Sigmoid colon (tissue), 7 donors: Measurements from ENCODE around the gene CLEC3B. TPM values are rescaled to one million over a fixed set of nuclear protein-coding genes. Genes with fewer than 3 reads are reported as not detected.

Experiments
- DNase-seq: peaks from one replicate; pipeline ENCODE4 v3.0.0-alpha.2; 2019
- H3K27ac ChIP-seq, 4 donors: fragments of 200-600 bp; sonication (generic); one replicate each; pipeline ENCODE4 v1.5.1; 2016 to 2019; ENCODE audit warnings: mild to moderate bottlenecking in 1 of 4
- H3K27me3 ChIP-seq, 3 donors: fragments of 200-600 bp; sonication (generic); one replicate each; pipeline ENCODE4 v1.5.1; 2019; ENCODE audit warnings: mild to moderate bottlenecking in 1 of 3
- H3K36me3 ChIP-seq, 4 donors: fragments of 200-600 bp; sonication (generic); one replicate each; pipeline ENCODE4 v1.5.1; 2016 to 2019
- H3K4me1 ChIP-seq, 4 donors: fragments of 200-600 bp; sonication (generic); one replicate each; pipeline ENCODE4 v1.5.1; 2017 to 2019
- H3K4me3 ChIP-seq, 4 donors: fragments of 200-600 bp; sonication (generic); one replicate each; pipeline ENCODE4 v1.5.1; 2017 to 2019; ENCODE audit warnings: mild to moderate bottlenecking in 2 of 4, moderate library complexity in 1 of 4
- H3K9me3 ChIP-seq, 4 donors: fragments of 200-600 bp in 3 of 4; sonication (generic) in 3 of 4; one replicate each; pipeline versions ENCODE4 v1.5.1 to v1.6.1; 2013 to 2019
- EP300 ChIP-seq, 4 donors: sonication (generic); formaldehyde crosslinking; IDR thresholded peaks; one replicate each; pipeline ENCODE4 v1.6.1; 2017; ENCODE audit warnings: antibody characterized with exemption in 4 of 4
- POLR2A ChIP-seq, 2 donors: fragments of 450-650 bp; IDR thresholded peaks; one replicate each; pipeline ENCODE4 v1.6.1; 2016; ENCODE audit warnings: antibody characterized with exemption in 2 of 2, mild to moderate bottlenecking in 2 of 2, moderate library complexity in 2 of 2
- POLR2AphosphoS5 ChIP-seq, 4 donors: sonication (generic); formaldehyde crosslinking; IDR thresholded peaks; one replicate each; pipeline ENCODE4 v1.6.1; 2017; ENCODE audit warnings: antibody characterized with exemption in 4 of 4
- WGBS, 2 donors: extraction: QIAGEN DNeasy Blood & Tissue Kit; methylation state at CpG; one replicate each; pipeline ENCODE4 v1.1.7; 2013; 5-methylcytosine and 5-hydroxymethylcytosine counted together
- intact Hi-C: fragments of 100-400 bp; cut with DNase I; formaldehyde crosslinking; loops from one replicate; pipeline ENCODE4 v1.15.1; 2023
- polyA plus RNA-seq, 3 donors: library from polyadenylated mRNA; stranded (reverse); fragments of 200-250 nt; gene quantifications; one replicate each; pipeline ENCODE4 v1.2.3, GENCODE V29; 2013
- total RNA-seq, 4 donors: library from RNA; depleted of rRNA; stranded (reverse); fragments of >200 nt; gene quantifications; one replicate each; pipeline ENCODE4 v1.1.0, GENCODE V29; 2016
- TF ChIP-seq, protein P1 (sequence below), 4 experiments: fragments of 450-650 bp in 3 of 4; fragments of 200-600 bp in 1 of 4; IDR thresholded peaks; one replicate each; pipeline ENCODE4 v1.5.1; 2016 to 2019; ENCODE audit warnings: antibody characterized with exemption in 4 of 4, mild to moderate bottlenecking in 3 of 4, moderate library complexity in 2 of 4
- donor health status: healthy with polysubstance abuse.
- donor health status: Bipolar disorder and iron deficiency.
- donor health status: healthy.

CLEC3B gene
- total and polyA plus RNA-seq, 7 donors, result 8.8 to 97.2 (median 35.3) TPM

DNA sequence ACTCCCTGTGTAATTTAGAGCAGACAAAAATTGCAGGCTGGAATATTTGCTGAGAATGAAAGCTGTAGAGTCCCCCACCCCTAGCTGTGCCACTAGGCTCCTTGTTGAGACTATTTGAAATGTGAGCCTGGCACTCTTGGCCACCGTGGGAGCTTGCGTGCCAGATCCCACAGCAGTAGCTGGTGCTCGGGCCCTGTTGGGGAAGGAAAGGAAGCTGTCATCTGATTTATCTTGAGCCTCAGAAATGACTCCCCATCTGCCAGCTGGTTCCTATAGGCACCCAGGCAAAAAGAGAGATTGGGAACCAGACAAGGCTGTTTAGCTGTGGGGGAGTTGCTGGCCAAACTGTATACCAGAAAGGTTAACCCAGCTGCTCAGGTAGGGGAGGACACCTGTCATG, 23.4 kb upstream of the CLEC3B start:
- H3K9me3 ChIP-seq, result no peaks in the 10 kb centered on the region
- intact Hi-C loops, result no loop called here
- peaks cover 0 to 16% (median 2%) of the 10 kb centered on the region in 4 donors for H3K4me1 ChIP-seq
- H3K36me3 ChIP-seq, result peaks cover 7 to 67% (median 27%) of the 10 kb centered on the region in 4 donors
- H3K27me3 ChIP-seq, result no peaks in the 10 kb centered on the region
- 85 to 90% methylated on average over 3 of the region's 3 CpGs for WGBS, 2 donors
- no peak for TF ChIP-seq POLR2A (IDR thresholded peaks at IDR 0.05)
- TF ChIP-seq POLR2AphosphoS5 (IDR thresholded peaks at IDR 0.05), result no peak
- TF ChIP-seq, protein P1, sequence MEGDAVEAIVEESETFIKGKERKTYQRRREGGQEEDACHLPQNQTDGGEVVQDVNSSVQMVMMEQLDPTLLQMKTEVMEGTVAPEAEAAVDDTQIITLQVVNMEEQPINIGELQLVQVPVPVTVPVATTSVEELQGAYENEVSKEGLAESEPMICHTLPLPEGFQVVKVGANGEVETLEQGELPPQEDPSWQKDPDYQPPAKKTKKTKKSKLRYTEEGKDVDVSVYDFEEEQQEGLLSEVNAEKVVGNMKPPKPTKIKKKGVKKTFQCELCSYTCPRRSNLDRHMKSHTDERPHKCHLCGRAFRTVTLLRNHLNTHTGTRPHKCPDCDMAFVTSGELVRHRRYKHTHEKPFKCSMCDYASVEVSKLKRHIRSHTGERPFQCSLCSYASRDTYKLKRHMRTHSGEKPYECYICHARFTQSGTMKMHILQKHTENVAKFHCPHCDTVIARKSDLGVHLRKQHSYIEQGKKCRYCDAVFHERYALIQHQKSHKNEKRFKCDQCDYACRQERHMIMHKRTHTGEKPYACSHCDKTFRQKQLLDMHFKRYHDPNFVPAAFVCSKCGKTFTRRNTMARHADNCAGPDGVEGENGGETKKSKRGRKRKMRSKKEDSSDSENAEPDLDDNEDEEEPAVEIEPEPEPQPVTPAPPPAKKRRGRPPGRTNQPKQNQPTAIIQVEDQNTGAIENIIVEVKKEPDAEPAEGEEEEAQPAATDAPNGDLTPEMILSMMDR (IDR thresholded peaks at IDR 0.05), result no peak
- no peak for TF ChIP-seq EP300 (IDR thresholded peaks at IDR 0.05)
- no peak for DNase-seq
- H3K27ac ChIP-seq, result peak overlapping the region in 2 of 4 donors; percentile 9 to 23
- no peak overlapping the region for H3K4me3 ChIP-seq

DNA sequence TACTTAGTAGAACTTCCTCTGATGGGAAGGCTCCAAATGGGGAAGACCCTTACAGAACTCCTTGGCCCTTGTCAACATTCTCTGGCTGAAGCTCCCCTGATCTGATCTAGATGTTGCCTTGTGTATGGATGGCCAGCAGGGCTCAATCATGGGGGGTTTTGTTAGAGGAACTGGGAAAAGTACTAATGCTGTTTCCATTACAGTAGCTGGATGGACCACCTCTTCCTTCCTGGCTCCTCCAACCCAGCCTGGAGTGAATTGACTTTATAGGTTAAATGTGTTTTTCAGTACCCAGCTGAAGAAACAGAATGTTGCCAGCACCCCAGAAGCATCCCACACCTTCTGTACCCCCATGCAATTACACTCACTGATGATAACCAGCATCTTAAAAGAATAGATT, 22.7 kb upstream of the CLEC3B start:
- Histone ChIP-seq H3K9me3 (no peaks in the 10 kb centered on the region), H3K4me1 (peaks cover 0 to 22% (median 8%) of the 10 kb centered on the region in 4 donors), H3K36me3 (peaks cover 7 to 65% (median 24%) of the 10 kb centered on the region in 4 donors), H3K27me3 (no peaks in the 10 kb centered on the region), H3K4me3 (no peak overlapping the region), H3K27ac (peak overlapping the region in 2 of 4 donors; percentile 9 to 23)
- intact Hi-C loops, result no loop called here
- TF ChIP-seq EP300 (IDR thresholded peaks at IDR 0.05), result no peak
- TF ChIP-seq POLR2A (IDR thresholded peaks at IDR 0.05), result no peak
- no peak for TF ChIP-seq POLR2AphosphoS5 (IDR thresholded peaks at IDR 0.05)
- TF ChIP-seq, protein P1 (IDR thresholded peaks at IDR 0.05), result no peak
- DNase-seq, result no peak

DNA sequence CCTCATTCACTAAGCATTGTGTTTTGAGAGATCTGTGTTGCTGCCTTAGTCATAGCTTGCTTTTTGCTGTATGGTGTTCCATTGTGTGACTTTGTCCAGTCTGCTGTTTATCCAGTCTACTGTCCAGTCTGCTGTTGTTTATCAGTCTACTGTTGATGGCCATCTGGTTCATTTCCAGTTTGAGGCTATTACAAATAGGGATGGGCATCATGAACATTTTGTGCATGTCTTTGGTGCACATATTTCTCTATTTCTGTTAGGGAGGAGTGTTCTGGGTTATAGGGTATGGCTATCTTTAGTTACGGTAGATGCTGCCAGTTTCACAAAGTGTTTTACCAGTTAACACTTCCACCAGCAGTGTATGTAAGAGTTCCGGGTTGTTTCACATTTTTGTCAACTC, 22.2 kb upstream of the CLEC3B start:
- Histone ChIP-seq H3K27ac (peak overlapping the region in 2 of 4 donors; percentile 9 to 23), H3K36me3 (peaks cover 7 to 60% (median 23%) of the 10 kb centered on the region in 4 donors), H3K4me1 (peaks cover 0 to 27% (median 13%) of the 10 kb centered on the region in 4 donors), H3K9me3 (no peaks in the 10 kb centered on the region), H3K4me3 (no peak overlapping the region), H3K27me3 (no peaks in the 10 kb centered on the region)
- WGBS, 2 donors, result 93 to 96% methylated on average over 2 of the region's 2 CpGs
- TF ChIP-seq, protein P1 (IDR thresholded peaks at IDR 0.05), result no peak
- TF ChIP-seq POLR2A (IDR thresholded peaks at IDR 0.05), result no peak
- TF ChIP-seq POLR2AphosphoS5 (IDR thresholded peaks at IDR 0.05), result no peak
- no peak for TF ChIP-seq EP300 (IDR thresholded peaks at IDR 0.05)
- intact Hi-C loops, result no loop called here
- no peak for DNase-seq

DNA sequence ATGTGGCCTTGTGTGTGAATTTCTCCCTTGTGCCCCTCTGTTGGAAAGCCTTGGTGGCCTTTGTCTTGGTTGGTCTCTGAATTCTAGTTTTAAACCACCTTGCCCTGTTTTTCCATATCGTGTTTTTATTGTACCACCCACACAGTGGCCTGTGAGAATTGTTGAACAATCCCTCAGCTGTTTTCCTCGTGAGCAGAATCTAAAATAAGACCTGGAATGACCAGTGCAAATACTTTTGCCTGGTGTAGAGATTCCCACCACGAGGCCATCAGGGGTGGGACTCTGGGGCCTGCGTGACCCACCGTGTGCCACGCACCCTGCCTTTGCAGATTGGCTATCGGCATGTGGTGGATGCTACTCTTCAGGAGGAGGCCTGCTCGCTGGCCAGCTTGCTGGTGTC, 19.0 kb upstream of the CLEC3B start:
- TF ChIP-seq, protein P1 (IDR thresholded peaks at IDR 0.05), result no peak
- TF ChIP-seq POLR2AphosphoS5 (IDR thresholded peaks at IDR 0.05), result no peak
- TF ChIP-seq POLR2A (IDR thresholded peaks at IDR 0.05), result no peak
- TF ChIP-seq EP300 (IDR thresholded peaks at IDR 0.05), result no peak
- no peak for DNase-seq

DNA sequence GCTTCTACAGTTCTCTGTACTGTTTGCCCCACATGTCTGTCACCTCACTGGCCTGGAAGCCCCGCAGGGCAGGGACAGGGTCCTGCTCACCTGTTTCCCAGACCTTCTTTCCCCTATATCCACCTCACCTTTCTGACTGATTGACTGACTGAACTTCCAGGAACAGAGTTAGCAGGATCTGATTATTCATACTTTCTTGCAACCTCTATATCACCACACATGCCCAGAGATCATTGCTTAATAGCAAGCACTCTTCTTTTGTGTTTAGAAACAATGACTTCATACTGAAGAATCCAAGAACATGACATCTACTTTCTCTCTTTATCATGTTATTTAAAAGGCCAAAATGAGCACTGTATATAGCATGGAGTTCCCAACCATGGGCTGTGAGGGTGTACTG, 18.0 kb upstream of the CLEC3B start:
- H3K27ac ChIP-seq, result peak overlapping the region in 3 of 4 donors; percentile 27 to 83 (median 80)
- H3K4me1 ChIP-seq, result peaks cover 0 to 68% (median 53%) of the 10 kb centered on the region in 4 donors
- no peaks in the 10 kb centered on the region for H3K27me3 ChIP-seq
- 97 to 98% methylated on average over 1 of the region's 1 CpG for WGBS, 2 donors
- DNase-seq, result no peak
- H3K9me3 ChIP-seq, result no peaks in the 10 kb centered on the region
- H3K4me3 ChIP-seq, result no peak overlapping the region
- peaks cover 0 to 21% (median 8%) of the 10 kb centered on the region in 4 donors for H3K36me3 ChIP-seq
- TF ChIP-seq POLR2AphosphoS5 (IDR thresholded peaks at IDR 0.05), result no peak
- TF ChIP-seq EP300 (IDR thresholded peaks at IDR 0.05), result no peak
- TF ChIP-seq POLR2A (IDR thresholded peaks at IDR 0.05), result no peak
- TF ChIP-seq, protein P1 (IDR thresholded peaks at IDR 0.05), result no peak
- intact Hi-C loops, result no loop called here

More for the DNA sequence above, 19.0 kb upstream of the CLEC3B start:
- intact Hi-C loops, result no loop called here
- Histone ChIP-seq H3K27ac (peak overlapping the region in 1 of 4 donors; percentile 83), H3K4me1 (peaks cover 0 to 57% (median 43%) of the 10 kb centered on the region in 4 donors), H3K36me3 (peaks cover 0 to 32% (median 8%) of the 10 kb centered on the region in 4 donors), H3K4me3 (no peak overlapping the region), H3K27me3 (no peaks in the 10 kb centered on the region), H3K9me3 (no peaks in the 10 kb centered on the region)
- WGBS, 2 donors, result 96 to 97% methylated on average over 8 of the region's 8 CpGs
